Activated CD8-positive, alpha-beta memory T cell treated with anti-CD3 and anti-CD28 coated beads, Interleukin-2, amount 10 ng/mL, durations not matched to agents 7 days and 5 days (primary cell): ENCODE results near the gene NEGR1. TPM values are rescaled to one million over a fixed set of nuclear protein-coding genes. Genes with fewer than 3 reads are reported as not detected.

Source experiments
- ATAC-seq: fragments of 150-1000 bp; cut with Tn5 transposase; one replicate; pipeline ENCODE4 v1.10.0; 2021; ENCODE audit warnings: moderate library complexity
- CTCF ChIA-PET: fragments of 350-600 bp; sonication (Branson Sonifier 250); formaldehyde crosslinking; loops from one replicate; lab custom pipeline; 2021; ENCODE audit warnings: antibody characterized with exemption; lab: Charles Lee
- DNase-seq: peaks from one replicate; pipeline ENCODE4 v3.0.0-alpha.2; 2020
- H3K27ac Mint-ChIP-seq: one replicate; pipeline ENCODE4 v1.8.0; 2021; ENCODE audit warnings: mild to moderate bottlenecking, mixed read lengths
- H3K27me3 Mint-ChIP-seq: one replicate; pipeline ENCODE4 v1.8.0; 2021; ENCODE audit warnings: mixed read lengths
- H3K36me3 Mint-ChIP-seq: one replicate; pipeline ENCODE4 v1.8.0; 2021; ENCODE audit warnings: mild to moderate bottlenecking, mixed read lengths
- H3K4me1 Mint-ChIP-seq: one replicate; pipeline ENCODE4 v1.8.0; 2021; ENCODE audit warnings: mixed read lengths
- H3K4me3 Mint-ChIP-seq: one replicate; pipeline ENCODE4 v1.8.0; 2021; ENCODE audit warnings: mild to moderate bottlenecking, moderate library complexity, mixed read lengths
- H3K9me3 Mint-ChIP-seq: one replicate; pipeline ENCODE4 v1.8.0; 2022; ENCODE audit warnings: low read depth, mixed read lengths
- total RNA-seq, 2 experiments: library from RNA; stranded (reverse); gene quantifications; one replicate each; pipeline ENCODE4 v1.2.3, GENCODE V29; 2021

NEGR1 gene
- not detected for total RNA-seq

DNA sequence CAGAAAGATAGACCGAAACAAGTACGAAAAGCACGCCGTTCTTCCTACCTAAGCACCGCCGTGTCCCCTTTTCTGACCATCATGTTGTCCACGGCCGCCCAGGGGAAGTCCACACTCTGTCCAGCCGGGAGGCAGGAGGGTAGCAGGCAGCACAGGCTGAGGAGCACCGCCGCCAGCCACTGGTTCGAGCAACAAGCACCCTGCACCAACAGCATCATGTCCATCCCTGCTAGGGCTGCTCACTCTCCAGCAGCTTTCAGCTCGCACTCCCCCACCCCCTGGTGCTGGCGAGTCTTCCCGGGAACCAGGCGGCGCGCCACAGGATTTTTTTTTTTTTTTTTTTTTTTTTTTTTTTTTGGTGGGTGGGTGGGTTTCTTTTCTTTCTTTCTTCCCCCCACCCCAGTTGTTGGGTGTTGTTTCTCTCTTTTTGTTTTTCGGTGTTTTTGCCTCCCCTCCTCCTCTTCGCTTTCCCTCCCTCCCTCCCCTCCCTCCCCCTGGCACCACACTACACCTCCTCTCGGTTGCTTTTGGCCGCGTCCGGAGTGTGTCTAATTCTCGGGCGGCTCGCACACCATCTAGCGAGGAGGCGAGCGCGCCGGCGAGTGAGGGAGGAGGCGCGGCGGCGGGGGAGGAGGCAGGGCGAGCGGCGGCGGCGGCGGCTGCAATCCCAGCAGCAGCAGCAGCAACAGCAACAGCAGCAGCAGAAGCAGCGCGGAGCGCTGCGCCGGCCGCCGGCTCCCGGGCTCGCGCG is at the start of gene NEGR1:
NEGR1 (minus strand) TSS at position 269 of the 751 bp plus-strand sequence.
- peaks cover 18% of the 10 kb centered on the region for H3K27me3 Mint-ChIP-seq
- CTCF ChIA-PET: no interaction called here
- H3K27ac Mint-ChIP-seq: peak within 1 kb of the TSS; percentile 46
- DNase-seq: peak; percentile 65
- H3K9me3 Mint-ChIP-seq: no peaks in the 10 kb centered on the region
- H3K4me1 Mint-ChIP-seq: peaks cover 11% of the 10 kb centered on the region
- H3K36me3 Mint-ChIP-seq: no peaks in the 10 kb centered on the region
- peak; percentile 81 for ATAC-seq
- H3K4me3 Mint-ChIP-seq: peak within 1 kb of the TSS; percentile 57

DNA sequence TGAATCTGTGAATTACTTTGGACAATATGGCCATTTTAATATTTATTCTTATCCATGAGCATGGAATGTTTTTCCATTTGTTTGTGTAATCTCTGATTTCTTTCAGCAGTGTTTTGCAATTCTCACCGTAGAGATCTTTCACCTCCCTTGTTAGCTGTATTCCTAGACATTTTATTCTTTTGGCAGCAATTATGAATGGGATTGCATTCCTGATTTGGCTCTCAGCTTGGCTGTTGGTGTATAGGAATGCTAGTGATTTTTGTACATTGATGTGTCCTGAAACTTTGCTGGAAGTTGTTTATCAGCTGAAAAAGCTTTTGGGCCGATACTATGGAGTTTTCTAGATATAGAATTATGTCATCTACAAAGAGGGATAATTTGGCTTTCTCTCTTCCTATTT is 44.2 kb upstream of the NEGR1 start:
- DNase-seq: no peak
- CTCF ChIA-PET: no interaction called here
- no peak for ATAC-seq
- Mint-ChIP-seq H3K4me3 (no peak overlapping the region), H3K27ac (no peak overlapping the region), H3K36me3 (no peaks in the 10 kb centered on the region), H3K4me1 (peaks cover 3% of the 10 kb centered on the region), H3K27me3 (no peaks in the 10 kb centered on the region), H3K9me3 (peaks cover 9% of the 10 kb centered on the region)

DNA sequence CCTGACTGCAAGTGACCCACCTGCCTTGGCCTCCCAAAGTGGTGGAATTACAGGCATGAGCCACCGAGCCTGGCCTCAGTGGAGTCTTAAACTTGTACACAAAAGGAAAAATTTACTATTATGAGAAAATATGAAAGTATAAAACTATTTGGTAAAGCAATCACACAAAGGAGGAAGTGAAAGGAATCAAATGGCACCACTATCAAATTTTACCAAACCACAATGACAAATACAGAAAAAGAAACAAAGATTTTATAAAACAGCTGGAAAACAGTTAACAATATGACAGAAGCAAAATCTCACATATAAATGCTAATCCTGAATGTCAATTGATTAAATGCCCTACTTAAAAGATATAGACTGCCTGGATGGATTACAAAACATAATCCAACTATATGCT is 42.1 kb upstream of the NEGR1 start:
- Mint-ChIP-seq H3K4me3 (no peak overlapping the region), H3K36me3 (no peaks in the 10 kb centered on the region), H3K4me1 (peaks cover 3% of the 10 kb centered on the region), H3K27me3 (no peaks in the 10 kb centered on the region), H3K27ac (no peak overlapping the region), H3K9me3 (peaks cover 9% of the 10 kb centered on the region)
- ATAC-seq (no peak), DNase-seq (no peak)
- CTCF ChIA-PET: no interaction called here

DNA sequence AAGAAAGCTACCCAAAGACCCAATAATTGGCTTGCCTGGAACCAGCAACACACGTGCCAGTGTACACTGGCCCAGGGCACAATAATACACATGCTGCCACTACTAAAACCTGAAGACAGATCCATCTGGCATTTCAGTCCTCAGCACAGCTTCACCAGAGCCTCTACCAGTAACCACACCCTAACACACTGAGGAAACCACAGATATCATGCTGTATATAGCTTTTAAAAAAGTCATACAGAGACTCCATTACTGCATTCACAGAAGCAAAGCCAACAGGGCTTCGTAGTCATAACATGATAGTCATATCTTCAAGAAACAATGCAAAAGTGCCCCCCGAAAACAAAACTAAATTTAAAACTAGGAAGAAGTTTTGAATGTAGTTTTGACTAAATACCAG is 40.6 kb upstream of the NEGR1 start:
- H3K4me1 Mint-ChIP-seq: peaks cover 3% of the 10 kb centered on the region
- CTCF ChIA-PET: no interaction called here
- ATAC-seq (peak; percentile 39), DNase-seq (no peak)
- H3K27ac Mint-ChIP-seq: no peak overlapping the region
- peaks cover 8% of the 10 kb centered on the region for H3K9me3 Mint-ChIP-seq
- H3K36me3 Mint-ChIP-seq: no peaks in the 10 kb centered on the region
- H3K4me3 Mint-ChIP-seq: no peak overlapping the region
- H3K27me3 Mint-ChIP-seq: no peaks in the 10 kb centered on the region

DNA sequence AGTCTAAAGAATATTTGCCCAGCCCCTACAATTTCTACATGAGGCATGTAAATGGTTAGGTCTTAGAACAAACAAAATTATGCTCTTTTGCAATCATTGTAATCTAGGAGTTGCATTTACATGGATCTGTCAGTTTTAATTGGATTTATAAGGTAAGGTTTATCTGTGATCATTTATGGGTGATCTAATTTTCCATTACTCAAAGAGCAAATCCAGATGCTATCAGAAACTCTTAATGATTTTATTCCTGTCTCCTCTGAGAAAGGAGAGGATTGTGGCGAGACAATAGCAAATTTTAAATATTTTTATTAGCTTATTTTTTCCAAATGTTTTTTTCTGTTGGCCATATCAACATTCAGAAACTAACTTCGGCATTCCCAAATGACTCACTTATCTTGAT is 14.2 kb upstream of the NEGR1 start:
- Mint-ChIP-seq H3K4me3 (no peak overlapping the region), H3K9me3 (no peaks in the 10 kb centered on the region), H3K27me3 (no peaks in the 10 kb centered on the region), H3K36me3 (no peaks in the 10 kb centered on the region), H3K27ac (no peak overlapping the region), H3K4me1 (no peaks in the 10 kb centered on the region)
- DNase-seq (no peak), ATAC-seq (no peak)
- CTCF ChIA-PET: no interaction called here

DNA sequence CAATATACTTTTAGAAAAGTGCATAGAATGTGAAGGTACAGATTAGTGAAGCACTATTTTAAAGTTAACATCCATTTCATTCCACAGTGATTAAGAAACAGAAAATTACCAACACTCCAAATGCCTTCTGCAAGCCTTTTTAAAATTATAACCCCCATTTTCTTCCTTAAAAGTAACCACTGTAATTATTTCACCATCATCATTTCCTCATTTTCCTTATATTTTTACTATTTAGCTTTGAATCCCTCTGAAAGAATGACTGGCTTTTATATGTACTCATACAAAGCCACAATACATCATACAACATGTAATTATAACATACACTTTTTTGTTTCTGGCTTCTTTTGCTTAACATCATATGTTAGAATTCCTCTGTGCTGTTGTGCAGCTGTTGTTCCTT is 6.5 kb upstream of the NEGR1 start:
- Mint-ChIP-seq H3K27me3 (no peaks in the 10 kb centered on the region), H3K36me3 (no peaks in the 10 kb centered on the region), H3K4me1 (no peaks in the 10 kb centered on the region), H3K9me3 (no peaks in the 10 kb centered on the region), H3K27ac (no peak overlapping the region), H3K4me3 (no peak overlapping the region)
- ATAC-seq (no peak), DNase-seq (no peak)
- CTCF ChIA-PET: no interaction called here

DNA sequence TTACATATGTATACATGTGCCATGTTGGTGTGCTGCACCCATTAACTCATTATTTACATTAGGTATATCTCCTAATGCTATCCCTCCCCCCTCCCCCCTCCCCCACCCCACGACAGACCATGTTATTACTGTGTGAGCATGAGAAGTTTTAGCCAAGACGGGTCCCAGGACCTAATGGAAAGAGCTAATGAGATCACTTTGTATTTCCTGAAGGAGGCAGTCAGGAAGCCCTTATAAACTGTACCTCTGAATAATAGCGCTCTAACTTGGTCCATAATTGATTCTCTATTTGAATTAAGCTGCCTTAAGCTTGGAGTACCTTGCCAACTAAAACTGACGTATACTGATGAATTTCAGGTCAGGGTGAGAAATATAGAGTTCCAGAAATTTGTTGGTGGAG is 4.1 kb upstream of the NEGR1 start:
- CTCF ChIA-PET: no interaction called here
- no peak for DNase-seq

DNA sequence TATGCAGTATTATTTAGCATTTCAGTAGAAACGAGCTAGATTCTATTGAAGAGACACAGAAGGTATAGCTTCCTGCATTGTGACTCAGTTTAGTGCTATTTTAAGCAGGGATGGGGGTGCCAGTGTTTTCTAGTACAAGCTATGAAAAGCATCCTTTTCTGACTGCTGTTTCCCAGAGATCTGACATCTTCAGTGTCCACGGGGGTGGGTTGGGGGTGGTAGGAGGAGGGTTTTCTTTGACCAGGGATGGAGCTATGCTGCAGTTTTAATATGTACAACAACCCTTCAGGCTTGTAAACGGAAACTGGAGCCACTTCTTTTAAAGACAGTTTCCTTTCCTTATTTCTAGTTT is 2.7 kb upstream of the NEGR1 start:
- DNase-seq (no peak), ATAC-seq (no peak)
- Mint-ChIP-seq H3K4me1 (peaks cover 11% of the 10 kb centered on the region), H3K36me3 (no peaks in the 10 kb centered on the region), H3K27me3 (peaks cover 18% of the 10 kb centered on the region), H3K4me3 (no peak overlapping the region), H3K9me3 (no peaks in the 10 kb centered on the region), H3K27ac (no peak overlapping the region)
- CTCF ChIA-PET: no interaction called here

More for the DNA sequence above, 4.1 kb upstream of the NEGR1 start:
- Mint-ChIP-seq H3K27ac (no peak overlapping the region), H3K4me1 (peaks cover 11% of the 10 kb centered on the region), H3K4me3 (no peak overlapping the region), H3K9me3 (no peaks in the 10 kb centered on the region), H3K27me3 (peaks cover 10% of the 10 kb centered on the region), H3K36me3 (no peaks in the 10 kb centered on the region)
- ATAC-seq: no peak

DNA sequence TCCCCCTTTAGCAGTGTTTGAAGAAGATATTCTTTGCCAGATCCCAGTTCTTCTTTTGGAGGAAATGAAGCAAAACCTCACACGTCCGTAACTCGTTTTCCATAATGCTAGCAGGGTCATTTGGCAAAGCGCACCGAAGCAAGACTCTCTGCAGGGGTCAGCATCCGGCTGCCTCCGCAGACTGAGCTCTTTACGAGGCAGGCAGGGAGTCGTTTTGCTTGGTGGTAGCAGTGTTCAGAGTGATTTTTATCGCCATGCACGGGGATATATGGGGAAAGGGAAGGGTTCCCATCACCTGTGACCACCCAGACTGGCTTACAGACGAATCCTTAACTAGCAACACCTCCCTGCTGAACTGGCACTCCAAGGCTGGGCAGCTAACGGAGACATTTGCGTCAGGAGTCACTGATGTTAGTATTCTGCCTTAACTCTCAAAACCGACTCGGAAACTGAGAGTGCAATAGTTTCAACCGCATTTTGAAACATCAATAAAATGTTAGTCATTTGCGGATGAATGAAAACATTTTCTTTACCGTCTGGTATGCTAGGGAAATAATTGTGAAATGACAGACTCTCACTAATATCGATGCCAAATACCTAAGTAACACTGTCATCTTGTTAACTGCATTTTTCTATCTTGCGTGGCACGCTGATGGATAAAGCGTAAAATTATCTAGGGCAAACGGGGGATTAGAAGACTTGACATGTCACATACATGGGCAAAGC is 2.2 kb upstream of the NEGR1 start:
- H3K9me3 Mint-ChIP-seq: no peaks in the 10 kb centered on the region
- H3K36me3 Mint-ChIP-seq: no peaks in the 10 kb centered on the region
- CTCF ChIA-PET: no interaction called here
- no peak overlapping the region for H3K4me3 Mint-ChIP-seq
- peaks cover 11% of the 10 kb centered on the region for H3K4me1 Mint-ChIP-seq
- no peak overlapping the region for H3K27ac Mint-ChIP-seq
- ATAC-seq (peak; percentile 24), DNase-seq (no peak)
- peaks cover 18% of the 10 kb centered on the region for H3K27me3 Mint-ChIP-seq

DNA sequence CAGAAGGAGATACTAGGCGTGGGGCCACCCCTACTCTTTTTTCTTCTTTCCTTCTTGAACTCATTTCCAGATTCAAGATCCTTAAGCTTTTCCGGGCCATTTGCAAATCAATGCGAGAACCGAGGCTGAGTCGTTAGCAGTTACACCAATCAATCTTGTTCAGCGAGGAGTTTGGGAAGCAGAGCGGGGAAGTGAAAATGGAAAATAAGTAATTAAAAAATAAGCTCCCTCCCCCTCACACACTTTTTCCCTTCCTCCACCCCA is 1.7 kb upstream of the NEGR1 start:
- Mint-ChIP-seq H3K4me3 (no peak overlapping the region), H3K27ac (no peak overlapping the region), H3K36me3 (no peaks in the 10 kb centered on the region), H3K4me1 (peaks cover 11% of the 10 kb centered on the region), H3K9me3 (no peaks in the 10 kb centered on the region), H3K27me3 (peaks cover 18% of the 10 kb centered on the region)
- no peak for ATAC-seq
- DNase-seq: no peak
- CTCF ChIA-PET: no interaction called here

DNA sequence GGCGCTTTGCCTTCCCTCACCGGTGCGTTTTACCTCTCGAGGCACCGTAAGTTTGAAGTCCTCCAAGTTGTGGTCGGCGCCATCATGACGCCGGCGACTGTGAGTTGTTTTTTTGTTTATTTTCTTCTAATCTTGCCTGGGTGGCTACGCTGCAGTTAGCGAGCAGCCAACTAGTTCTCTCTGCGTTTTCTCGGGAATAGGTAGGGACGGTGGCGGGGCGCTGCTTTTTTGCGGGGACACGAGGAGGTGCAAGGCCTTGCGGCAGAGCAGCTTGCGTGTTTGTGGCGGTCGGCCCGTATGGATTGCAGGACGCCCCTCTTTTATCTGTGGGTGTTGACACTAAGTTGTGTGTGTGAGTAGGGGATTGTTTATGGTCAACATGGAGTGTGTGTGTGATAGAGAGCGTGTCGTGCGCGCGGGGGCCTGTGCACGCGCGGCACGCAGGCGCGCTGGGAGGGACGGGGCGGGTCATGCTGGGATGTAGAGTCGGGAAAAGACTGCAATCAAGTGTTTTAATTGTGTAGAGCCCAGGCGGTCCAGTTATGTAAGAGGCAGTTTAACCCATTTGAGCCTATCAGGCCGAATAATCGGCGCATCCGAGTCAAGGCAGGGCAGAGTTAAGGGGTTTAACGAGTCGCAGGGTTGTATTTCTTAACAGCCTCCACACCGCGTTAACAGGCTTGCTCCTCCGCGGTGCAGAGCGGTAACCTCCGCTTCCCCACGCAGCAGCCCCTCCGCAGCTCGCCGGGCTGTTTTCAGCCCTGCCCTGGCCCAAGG is 1.2 kb upstream of the NEGR1 start:
- H3K27me3 Mint-ChIP-seq: peaks cover 18% of the 10 kb centered on the region
- no peaks in the 10 kb centered on the region for H3K36me3 Mint-ChIP-seq
- no peak for DNase-seq
- peaks cover 11% of the 10 kb centered on the region for H3K4me1 Mint-ChIP-seq
- ATAC-seq: peak; percentile 40
- no peak overlapping the region for H3K4me3 Mint-ChIP-seq
- CTCF ChIA-PET: no interaction called here
- H3K9me3 Mint-ChIP-seq: no peaks in the 10 kb centered on the region
- no peak overlapping the region for H3K27ac Mint-ChIP-seq

DNA sequence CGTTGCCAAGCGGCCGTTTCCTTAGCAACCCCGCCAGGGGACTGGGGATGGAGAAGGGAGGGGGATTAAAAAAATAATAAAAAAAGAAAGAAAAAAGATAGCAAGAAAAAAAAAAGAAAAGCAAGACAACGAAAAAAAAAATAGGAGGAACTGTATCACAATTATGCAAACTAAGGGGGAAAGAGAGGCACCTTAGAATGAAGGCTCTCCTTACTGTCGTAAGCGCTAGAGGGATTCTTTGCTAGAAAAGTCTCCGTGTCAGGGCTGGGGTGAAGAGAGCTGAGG is 625 bp upstream of the NEGR1 start:
- peaks cover 18% of the 10 kb centered on the region for H3K27me3 Mint-ChIP-seq
- H3K4me3 Mint-ChIP-seq: no peak overlapping the region
- DNase-seq (no peak), ATAC-seq (peak; percentile 34)
- CTCF ChIA-PET: no interaction called here
- peaks cover 11% of the 10 kb centered on the region for H3K4me1 Mint-ChIP-seq
- no peaks in the 10 kb centered on the region for H3K9me3 Mint-ChIP-seq
- H3K36me3 Mint-ChIP-seq: no peaks in the 10 kb centered on the region
- H3K27ac Mint-ChIP-seq: no peak overlapping the region

DNA sequence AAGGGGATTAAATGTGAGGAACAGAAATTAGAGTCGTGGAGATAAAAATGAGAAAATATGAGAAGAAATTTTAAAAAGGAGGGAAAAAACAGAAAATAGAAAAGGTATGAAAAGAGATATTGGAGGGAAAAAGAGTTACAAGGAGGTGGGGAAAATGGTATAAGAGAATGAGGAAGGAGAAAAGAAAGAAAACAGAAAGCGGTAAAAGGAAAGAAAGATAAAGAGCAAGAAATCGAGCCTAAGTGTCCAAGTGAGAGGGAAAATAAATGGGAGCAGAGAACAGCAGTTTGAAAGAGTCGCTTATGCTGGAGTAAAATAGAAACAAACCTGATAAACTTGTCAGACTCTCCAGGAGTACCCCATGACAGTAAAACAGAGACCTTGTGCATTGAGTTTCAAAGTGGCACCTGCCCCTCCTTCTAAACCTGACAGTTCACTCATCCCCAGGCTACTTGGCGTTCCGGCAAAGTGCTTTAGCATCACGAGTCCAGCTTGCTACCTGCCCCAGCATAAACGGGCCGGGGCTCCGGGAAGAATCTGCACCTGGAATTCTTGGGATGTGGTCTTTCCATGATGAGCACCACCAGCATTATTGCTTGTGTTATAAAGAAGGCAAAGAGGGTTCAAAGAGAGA is 585 bp downstream of the NEGR1 start:
- H3K4me3 Mint-ChIP-seq: peak overlapping the region; percentile 57
- CTCF ChIA-PET: no interaction called here
- no peak for DNase-seq
- no peak for ATAC-seq
- peaks cover 11% of the 10 kb centered on the region for H3K4me1 Mint-ChIP-seq
- no peaks in the 10 kb centered on the region for H3K9me3 Mint-ChIP-seq
- H3K27me3 Mint-ChIP-seq: peaks cover 18% of the 10 kb centered on the region
- peak overlapping the region; percentile 46 for H3K27ac Mint-ChIP-seq
- H3K36me3 Mint-ChIP-seq: no peaks in the 10 kb centered on the region

DNA sequence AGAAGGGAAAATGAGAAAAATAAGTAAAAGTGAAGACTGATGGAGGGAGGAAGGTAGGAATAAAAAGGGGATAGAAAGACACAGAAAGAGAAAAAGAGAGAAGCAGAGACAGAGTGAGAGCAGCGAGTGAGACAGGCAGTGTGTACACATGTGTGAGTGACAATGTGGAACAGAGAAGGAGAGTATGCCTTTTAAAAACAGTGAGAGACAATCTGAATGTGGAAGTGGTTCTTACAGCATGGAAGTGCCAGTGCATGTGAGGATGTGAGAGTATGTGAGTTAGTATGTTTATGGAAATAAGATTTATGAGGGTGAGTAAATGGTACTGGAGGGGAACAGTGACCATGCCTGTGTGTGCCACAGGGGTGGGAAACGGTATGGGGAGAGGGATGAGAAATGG is 1.2 kb downstream of the NEGR1 start:
- Mint-ChIP-seq H3K4me1 (peaks cover 11% of the 10 kb centered on the region), H3K36me3 (no peaks in the 10 kb centered on the region), H3K27me3 (peaks cover 18% of the 10 kb centered on the region), H3K27ac (no peak overlapping the region), H3K9me3 (no peaks in the 10 kb centered on the region), H3K4me3 (no peak overlapping the region)
- CTCF ChIA-PET: no interaction called here
- no peak for ATAC-seq
- no peak for DNase-seq
